ENCODE results near the gene SIM2. TPM values are rescaled to one million over a fixed set of nuclear protein-coding genes. Genes with fewer than 3 reads are reported as not detected.

The SIM2 gene
- total RNA-seq, 2 donors from 2014 or later, result 1.9 to 4.1 TPM

GRCh38 chr21:36717976-36718375 lies 19.1 kb downstream of the SIM2 start:
- Mint-ChIP-seq H3K27ac (no peak overlapping the region), H3K4me1 (ENCODE audit: low read depth) (no peaks in the 10 kb centered on the region), H3K27me3 (ENCODE audit: low read depth) (peaks cover 76% of the 10 kb centered on the region), H3K4me3 (no peak overlapping the region), H3K9me3 (no peaks in the 10 kb centered on the region), H3K36me3 (ENCODE audit: insufficient read depth in 2 of 2) (no peaks in the 10 kb centered on the region)
- ATAC-seq (replicated peaks in 1 of 2) (no peak), DNase-seq (no peak)

GRCh38 chr21:36718951-36719501 lies 20.1 kb downstream of the SIM2 start:
- no peak overlapping the region for H3K4me3 Mint-ChIP-seq
- H3K9me3 Mint-ChIP-seq, result no peaks in the 10 kb centered on the region
- no peaks in the 10 kb centered on the region for H3K4me1 Mint-ChIP-seq (ENCODE audit: low read depth)
- no peaks in the 10 kb centered on the region for H3K36me3 Mint-ChIP-seq (ENCODE audit: insufficient read depth in 2 of 2)
- ATAC-seq (replicated peaks in 1 of 2) (no peak), DNase-seq (no peak)
- H3K27me3 Mint-ChIP-seq (ENCODE audit: low read depth), result peaks cover 67% of the 10 kb centered on the region
- H3K27ac Mint-ChIP-seq, result no peak overlapping the region

GRCh38 chr21:36719614-36720013 lies 20.7 kb downstream of the SIM2 start:
- Mint-ChIP-seq H3K4me1 (ENCODE audit: low read depth) (no peaks in the 10 kb centered on the region), H3K9me3 (no peaks in the 10 kb centered on the region), H3K27ac (no peak overlapping the region), H3K36me3 (ENCODE audit: insufficient read depth in 2 of 2) (no peaks in the 10 kb centered on the region), H3K4me3 (no peak overlapping the region), H3K27me3 (ENCODE audit: low read depth) (peaks cover 62% of the 10 kb centered on the region)
- DNase-seq (no peak), ATAC-seq (replicated peaks in 1 of 2) (no peak)

GRCh38 chr21:36721817-36722216 lies 22.9 kb downstream of the SIM2 start:
- Mint-ChIP-seq H3K36me3 (ENCODE audit: insufficient read depth in 2 of 2) (no peaks in the 10 kb centered on the region), H3K27me3 (ENCODE audit: low read depth) (peaks cover 40% of the 10 kb centered on the region), H3K4me3 (no peak overlapping the region), H3K4me1 (ENCODE audit: low read depth) (no peaks in the 10 kb centered on the region), H3K27ac (no peak overlapping the region), H3K9me3 (no peaks in the 10 kb centered on the region)
- DNase-seq, result no peak
- no peak for ATAC-seq (replicated peaks in 1 of 2)

GRCh38 chr21:36722370-36723368 lies 23.8 kb downstream of the SIM2 start:
- no peak for ATAC-seq (replicated peaks in 1 of 2)
- no peaks in the 10 kb centered on the region for H3K9me3 Mint-ChIP-seq
- no peak for DNase-seq
- H3K4me1 Mint-ChIP-seq (ENCODE audit: low read depth), result no peaks in the 10 kb centered on the region
- H3K27ac Mint-ChIP-seq, result no peak overlapping the region
- no peaks in the 10 kb centered on the region for H3K36me3 Mint-ChIP-seq (ENCODE audit: insufficient read depth in 2 of 2)
- H3K27me3 Mint-ChIP-seq (ENCODE audit: low read depth), result peaks cover 42% of the 10 kb centered on the region
- H3K4me3 Mint-ChIP-seq, result no peak overlapping the region

- Mint-ChIP-seq H3K4me3 (no peak overlapping the region), H3K27me3 (ENCODE audit: low read depth) (peaks cover 38% of the 10 kb centered on the region), H3K4me1 (ENCODE audit: low read depth) (no peaks in the 10 kb centered on the region), H3K27ac (no peak overlapping the region), H3K9me3 (no peaks in the 10 kb centered on the region), H3K36me3 (ENCODE audit: insufficient read depth in 2 of 2) (no peaks in the 10 kb centered on the region)
- DNase-seq, result no peak
- ATAC-seq (replicated peaks in 1 of 2), result no peak
These were observed 24.5 kb downstream of the SIM2 start for GRCh38 chr21:36723371-36723881.

- H3K27me3 Mint-ChIP-seq (ENCODE audit: low read depth), result peaks cover 30% of the 10 kb centered on the region
- no peak for DNase-seq
These were observed 25.7 kb downstream of the SIM2 start for GRCh38 chr21:36724660-36725059.

GRCh38 chr21:36725793-36726386 lies 27.0 kb downstream of the SIM2 start:
- Mint-ChIP-seq H3K27me3 (ENCODE audit: low read depth) (peaks cover 21% of the 10 kb centered on the region), H3K9me3 (no peaks in the 10 kb centered on the region), H3K36me3 (ENCODE audit: insufficient read depth in 2 of 2) (no peaks in the 10 kb centered on the region), H3K4me3 (no peak overlapping the region), H3K4me1 (ENCODE audit: low read depth) (no peaks in the 10 kb centered on the region), H3K27ac (no peak overlapping the region)
- ATAC-seq (replicated peaks in 1 of 2) (no peak), DNase-seq (no peak)

More at GRCh38 chr21:36724660-36725059, 25.7 kb downstream of the SIM2 start:
- Mint-ChIP-seq H3K4me3 (no peak overlapping the region), H3K36me3 (ENCODE audit: insufficient read depth in 2 of 2) (no peaks in the 10 kb centered on the region), H3K4me1 (ENCODE audit: low read depth) (no peaks in the 10 kb centered on the region), H3K27ac (no peak overlapping the region), H3K9me3 (no peaks in the 10 kb centered on the region)
- ATAC-seq (replicated peaks in 1 of 2), result no peak

GRCh38 chr21:36727866-36728265 lies 29.0 kb downstream of the SIM2 start:
- H3K27ac Mint-ChIP-seq, result no peak overlapping the region
- DNase-seq (no peak), ATAC-seq (replicated peaks in 1 of 2) (no peak)
- no peaks in the 10 kb centered on the region for H3K4me1 Mint-ChIP-seq (ENCODE audit: low read depth)
- H3K4me3 Mint-ChIP-seq, result no peak overlapping the region
- peaks cover 14% of the 10 kb centered on the region for H3K27me3 Mint-ChIP-seq (ENCODE audit: low read depth)
- H3K36me3 Mint-ChIP-seq (ENCODE audit: insufficient read depth in 2 of 2), result no peaks in the 10 kb centered on the region
- no peaks in the 10 kb centered on the region for H3K9me3 Mint-ChIP-seq

GRCh38 chr21:36728371-36729111 lies 29.6 kb downstream of the SIM2 start:
- DNase-seq (no peak), ATAC-seq (replicated peaks in 1 of 2) (no peak)
- Mint-ChIP-seq H3K27me3 (ENCODE audit: low read depth) (peaks cover 14% of the 10 kb centered on the region), H3K4me1 (ENCODE audit: low read depth) (no peaks in the 10 kb centered on the region), H3K27ac (no peak overlapping the region), H3K36me3 (ENCODE audit: insufficient read depth in 2 of 2) (no peaks in the 10 kb centered on the region), H3K4me3 (no peak overlapping the region), H3K9me3 (no peaks in the 10 kb centered on the region)

GRCh38 chr21:36729310-36729970 lies 30.5 kb downstream of the SIM2 start:
- DNase-seq, result no peak
- H3K27ac Mint-ChIP-seq, result no peak overlapping the region
- H3K27me3 Mint-ChIP-seq (ENCODE audit: low read depth), result peaks cover 14% of the 10 kb centered on the region
- H3K36me3 Mint-ChIP-seq (ENCODE audit: insufficient read depth in 2 of 2), result no peaks in the 10 kb centered on the region
- H3K9me3 Mint-ChIP-seq, result no peaks in the 10 kb centered on the region
- H3K4me3 Mint-ChIP-seq, result no peak overlapping the region
- no peak for ATAC-seq (replicated peaks in 1 of 2)
- H3K4me1 Mint-ChIP-seq (ENCODE audit: low read depth), result no peaks in the 10 kb centered on the region
